Cardiac fibroblast (primary cell): Measurements from ENCODE around the gene CSNK1E.
"Not testable (repeated sequence)": the region's sequence is repeated elsewhere in the genome, so short reads cannot be mapped to it uniquely, and the experiment has no call there.

Source experiments
- DNase-seq, 2 donors: peaks; one replicate each; pipeline versions ENCODE4 v3.0.0 to v3.0.0-alpha.2; 2010; ENCODE audit warnings: low read depth in 2 of 2
- H3K4me3 ChIP-seq, 2 donors: replicated peaks in 1 of 2; 1 replicate in 1 of 2; 2 replicates in 1 of 2; pipeline ENCODE4 v1.5.1; 2011; ENCODE audit warnings: low read depth in 2 of 2, low read length in 2 of 2, mild to moderate bottlenecking in 2 of 2, moderate library complexity in 1 of 2
- TF ChIP-seq, protein P1 (sequence below): IDR thresholded peaks from one replicate; pipeline ENCODE4 v1.5.1; 2011; ENCODE audit warnings: low read depth, mild to moderate bottlenecking, low read length, inconsistent platforms

CSNK1E gene

DNA sequence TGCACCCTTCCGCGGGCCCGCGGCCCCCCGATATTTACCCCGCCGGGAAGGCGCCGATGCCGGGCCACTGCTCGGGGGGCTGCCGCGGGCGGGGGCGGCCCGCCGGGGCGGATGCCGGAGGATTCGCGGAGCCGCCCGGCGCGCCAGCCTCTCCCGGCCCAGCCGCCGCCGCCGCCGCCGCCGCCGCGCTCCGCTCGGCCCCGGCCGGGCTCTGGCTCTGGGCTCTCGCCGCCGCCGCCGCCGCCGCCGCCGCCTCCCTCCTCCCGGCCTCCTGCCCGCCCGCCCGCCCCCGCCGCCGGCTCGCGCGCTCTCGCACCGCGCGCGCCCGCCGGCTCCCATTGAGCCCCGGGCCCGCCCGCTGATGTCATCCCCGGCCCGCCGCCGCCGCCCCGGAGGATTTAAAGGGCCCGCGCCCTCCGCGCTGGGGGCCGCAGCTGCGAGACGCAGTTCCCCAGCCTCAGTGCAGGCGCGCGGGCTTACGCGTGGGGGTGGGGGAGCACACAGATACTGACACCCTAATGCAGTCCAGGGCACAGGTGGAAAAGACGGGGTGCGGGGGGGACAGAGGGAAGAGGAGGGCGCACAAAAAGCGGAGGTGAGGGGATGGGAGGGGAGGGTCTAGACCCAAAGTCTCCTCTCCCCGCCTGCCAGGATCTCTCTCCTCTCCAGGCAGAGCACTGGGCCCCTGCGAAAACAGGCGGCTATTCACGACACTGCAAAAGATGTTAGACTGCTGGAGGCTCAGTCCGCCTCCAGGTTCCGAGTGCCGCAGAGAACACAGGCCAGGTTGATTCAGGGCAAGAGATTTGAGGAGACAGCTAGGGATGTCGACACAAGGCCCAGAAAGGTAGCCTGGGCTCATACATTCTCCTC lies at the start of gene CSNK1E:
CSNK1E (minus strand) TSS at position 312 of the 873 bp plus-strand sequence. CDS start 3,276 bp downstream, outside the sequence.
- TF ChIP-seq, protein P1, sequence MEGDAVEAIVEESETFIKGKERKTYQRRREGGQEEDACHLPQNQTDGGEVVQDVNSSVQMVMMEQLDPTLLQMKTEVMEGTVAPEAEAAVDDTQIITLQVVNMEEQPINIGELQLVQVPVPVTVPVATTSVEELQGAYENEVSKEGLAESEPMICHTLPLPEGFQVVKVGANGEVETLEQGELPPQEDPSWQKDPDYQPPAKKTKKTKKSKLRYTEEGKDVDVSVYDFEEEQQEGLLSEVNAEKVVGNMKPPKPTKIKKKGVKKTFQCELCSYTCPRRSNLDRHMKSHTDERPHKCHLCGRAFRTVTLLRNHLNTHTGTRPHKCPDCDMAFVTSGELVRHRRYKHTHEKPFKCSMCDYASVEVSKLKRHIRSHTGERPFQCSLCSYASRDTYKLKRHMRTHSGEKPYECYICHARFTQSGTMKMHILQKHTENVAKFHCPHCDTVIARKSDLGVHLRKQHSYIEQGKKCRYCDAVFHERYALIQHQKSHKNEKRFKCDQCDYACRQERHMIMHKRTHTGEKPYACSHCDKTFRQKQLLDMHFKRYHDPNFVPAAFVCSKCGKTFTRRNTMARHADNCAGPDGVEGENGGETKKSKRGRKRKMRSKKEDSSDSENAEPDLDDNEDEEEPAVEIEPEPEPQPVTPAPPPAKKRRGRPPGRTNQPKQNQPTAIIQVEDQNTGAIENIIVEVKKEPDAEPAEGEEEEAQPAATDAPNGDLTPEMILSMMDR = no peak
- H3K4me3 ChIP-seq = peak within 1 kb of the TSS; percentile 66 to 82
- peak; percentile 60 to 74 for DNase-seq

DNA sequence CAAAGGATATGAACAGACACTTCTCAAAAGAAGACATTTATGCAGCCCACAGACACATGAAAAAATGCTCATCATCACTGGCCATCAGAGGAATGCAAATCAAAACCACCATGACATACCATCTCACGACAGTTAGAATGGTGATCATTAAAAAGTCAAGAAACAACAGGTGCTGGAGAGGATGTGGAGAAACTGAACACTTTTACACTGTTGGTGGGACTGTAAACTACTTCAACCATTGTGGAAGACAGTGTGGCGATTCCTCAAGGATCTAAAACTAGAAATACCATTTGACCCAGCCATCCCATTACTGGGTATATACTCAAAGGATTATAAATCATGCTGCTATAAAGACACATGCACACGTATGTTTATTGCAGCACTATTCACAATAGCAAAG lies 48.6 kb upstream of the CSNK1E start:
- not testable (repeated sequence) for DNase-seq, H3K4me3 ChIP-seq

DNA sequence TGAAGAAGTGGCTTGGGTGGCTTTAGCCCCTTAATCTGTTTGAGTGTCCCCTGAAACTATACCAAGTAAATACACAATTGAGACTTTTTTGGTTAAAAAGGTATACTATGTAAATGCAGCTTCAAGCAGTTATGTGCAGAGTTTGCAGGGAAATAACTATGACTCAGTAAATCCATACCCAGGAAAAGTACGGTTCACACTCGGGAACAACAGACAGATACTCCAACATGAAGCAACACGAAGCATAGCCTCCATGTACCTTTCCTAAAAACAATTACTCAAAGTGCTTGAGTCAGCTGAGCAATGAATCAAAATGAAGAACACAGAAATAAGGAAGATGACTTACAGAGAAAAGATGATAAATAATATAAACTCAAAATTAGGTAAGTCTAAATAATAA lies 47.9 kb upstream of the CSNK1E start:
- not testable (repeated sequence) for H3K4me3 ChIP-seq, DNase-seq

DNA sequence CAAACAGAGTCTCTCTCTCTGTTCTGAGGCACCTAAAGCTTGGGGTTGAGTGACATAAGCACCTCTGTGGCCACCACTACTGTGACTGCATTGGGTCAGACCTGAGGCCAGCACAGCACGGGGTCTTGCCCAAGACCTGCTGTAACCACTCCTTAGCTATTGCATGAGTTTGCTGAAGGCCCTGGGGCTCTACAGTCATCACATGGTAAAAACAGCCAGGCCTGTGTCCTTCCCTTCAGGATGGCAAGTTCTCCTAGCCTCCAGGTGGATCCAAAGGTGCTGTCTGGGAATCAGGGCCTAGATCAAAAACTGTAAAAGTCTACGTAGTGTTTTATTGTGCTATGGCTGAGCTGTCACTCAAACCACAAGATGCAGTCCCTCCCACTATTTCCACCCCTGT lies 43.3 kb upstream of the CSNK1E start:
- not testable (repeated sequence) for DNase-seq, H3K4me3 ChIP-seq

DNA sequence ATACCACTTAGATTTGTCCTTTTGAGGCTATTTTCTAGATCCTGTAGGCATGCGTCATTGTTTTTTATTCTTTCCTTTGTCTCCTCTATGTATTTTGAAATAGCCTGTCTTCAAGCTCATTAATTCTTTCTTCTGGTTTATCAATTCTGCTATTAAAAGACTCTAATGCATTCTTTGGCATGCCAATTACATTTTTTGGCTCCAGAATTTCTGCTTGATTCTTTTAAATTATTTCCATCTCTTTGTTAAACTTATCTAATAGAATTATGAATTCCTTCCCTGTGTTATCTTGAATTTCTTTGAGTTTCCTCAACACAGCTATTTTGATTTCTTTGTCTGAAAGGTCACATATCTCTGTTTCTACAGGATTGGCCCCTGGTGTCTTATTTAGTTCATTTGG lies 42.6 kb upstream of the CSNK1E start:
- DNase-seq, H3K4me3 ChIP-seq: not testable (repeated sequence)

DNA sequence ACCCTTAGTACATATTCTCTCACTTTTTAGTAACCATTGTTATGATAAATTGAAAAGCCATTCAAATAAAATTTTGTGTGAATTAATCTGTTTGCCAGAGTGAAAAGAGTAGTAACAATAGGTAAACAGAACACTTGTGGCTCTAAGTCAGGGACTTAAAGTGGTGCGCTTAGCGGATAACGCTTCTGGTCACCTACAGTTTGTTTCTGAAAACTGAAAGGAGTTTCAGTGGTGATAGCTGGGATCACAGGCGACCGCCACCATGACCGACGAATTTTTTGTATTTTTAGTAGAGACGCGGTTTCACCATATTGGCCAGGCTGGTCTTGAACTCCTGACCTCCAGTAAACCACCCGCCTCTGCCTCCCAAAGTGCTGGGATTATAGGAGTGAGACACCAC lies 40.7 kb upstream of the CSNK1E start:
- not testable (repeated sequence) for DNase-seq, H3K4me3 ChIP-seq

DNA sequence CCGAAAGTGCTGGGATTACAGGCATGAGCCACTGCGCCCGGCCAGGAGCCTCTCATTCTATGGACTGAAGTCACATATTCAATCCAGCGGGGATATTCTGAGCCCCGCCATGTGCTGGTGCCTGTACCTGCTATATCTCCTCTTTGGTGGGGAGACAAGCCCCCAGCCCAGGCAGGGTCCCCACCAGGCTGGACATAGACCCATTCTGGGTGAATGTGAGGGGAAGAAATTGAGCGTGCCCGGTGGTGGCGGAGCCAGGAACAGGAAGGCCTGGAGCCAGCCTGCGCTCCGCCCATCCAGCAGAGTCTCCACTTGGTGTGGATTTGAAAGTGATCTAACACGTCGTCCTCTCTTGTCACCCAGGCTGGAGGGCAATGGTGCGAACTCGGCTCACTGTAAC lies 38.0 kb upstream of the CSNK1E start:
- TF ChIP-seq, protein P1 = no peak
- DNase-seq = no peak
- H3K4me3 ChIP-seq = no peak overlapping the region

DNA sequence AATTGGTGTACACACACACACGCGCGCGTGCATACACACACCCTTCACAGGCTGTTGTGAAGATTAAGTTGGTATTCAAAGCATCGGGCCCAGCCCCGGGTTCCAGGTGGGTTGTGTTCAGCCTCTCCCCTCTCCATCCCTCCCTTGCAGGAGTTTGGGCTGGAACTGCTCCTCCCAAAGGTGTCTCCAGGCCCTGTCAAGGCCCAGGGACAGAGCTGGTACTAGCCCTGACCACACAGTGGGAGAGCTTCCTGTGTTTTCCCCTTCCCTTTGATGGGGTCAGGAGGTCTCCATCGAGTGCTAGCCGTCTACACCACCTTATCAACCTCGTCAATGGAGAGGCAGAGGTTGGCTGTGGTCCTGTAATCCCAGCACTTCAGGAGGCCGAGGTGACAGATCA lies 36.5 kb upstream of the CSNK1E start:
- H3K4me3 ChIP-seq = no peak overlapping the region
- TF ChIP-seq, protein P1 = no peak
- no peak for DNase-seq

DNA sequence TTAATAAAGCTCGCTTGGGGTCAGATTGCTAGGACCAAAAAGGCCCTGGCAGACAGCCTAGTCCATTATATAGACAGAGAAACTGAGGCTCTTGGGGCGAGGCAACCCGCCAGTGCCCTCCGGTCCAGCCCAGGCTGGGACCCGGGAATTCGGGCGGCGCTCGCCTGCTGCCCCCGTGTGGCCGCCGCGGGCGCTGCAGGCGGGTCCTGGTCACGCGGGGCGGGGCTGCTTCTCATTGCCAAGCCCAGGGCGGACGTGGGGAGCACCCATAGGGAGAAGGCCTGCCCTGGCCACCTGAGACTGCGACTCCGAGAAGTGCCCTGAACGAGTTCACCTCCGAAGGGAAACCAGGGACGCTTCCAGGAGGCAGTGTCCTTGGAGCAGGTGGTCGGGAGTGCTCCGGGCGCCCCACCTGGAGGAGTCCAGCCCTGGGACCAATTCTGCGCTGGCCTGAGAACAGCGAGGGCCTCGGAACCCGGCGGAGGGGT lies 36.0 kb upstream of the CSNK1E start:
- TF ChIP-seq, protein P1 = peak; percentile 59
- H3K4me3 ChIP-seq = no peak overlapping the region
- peak; percentile 59 for DNase-seq
